Hematopoietic multipotent progenitor cell treated with erythropoietin and hydrocortisone succinate and interleukin-3 and kit ligand, for 8 days (in vitro differentiated cells): ENCODE data around the gene ZBTB7A.

Experiments
- DNase-seq: peaks from one replicate; pipeline ENCODE4 v3.0.0-alpha.2; 2015

Gene ZBTB7A

DNA sequence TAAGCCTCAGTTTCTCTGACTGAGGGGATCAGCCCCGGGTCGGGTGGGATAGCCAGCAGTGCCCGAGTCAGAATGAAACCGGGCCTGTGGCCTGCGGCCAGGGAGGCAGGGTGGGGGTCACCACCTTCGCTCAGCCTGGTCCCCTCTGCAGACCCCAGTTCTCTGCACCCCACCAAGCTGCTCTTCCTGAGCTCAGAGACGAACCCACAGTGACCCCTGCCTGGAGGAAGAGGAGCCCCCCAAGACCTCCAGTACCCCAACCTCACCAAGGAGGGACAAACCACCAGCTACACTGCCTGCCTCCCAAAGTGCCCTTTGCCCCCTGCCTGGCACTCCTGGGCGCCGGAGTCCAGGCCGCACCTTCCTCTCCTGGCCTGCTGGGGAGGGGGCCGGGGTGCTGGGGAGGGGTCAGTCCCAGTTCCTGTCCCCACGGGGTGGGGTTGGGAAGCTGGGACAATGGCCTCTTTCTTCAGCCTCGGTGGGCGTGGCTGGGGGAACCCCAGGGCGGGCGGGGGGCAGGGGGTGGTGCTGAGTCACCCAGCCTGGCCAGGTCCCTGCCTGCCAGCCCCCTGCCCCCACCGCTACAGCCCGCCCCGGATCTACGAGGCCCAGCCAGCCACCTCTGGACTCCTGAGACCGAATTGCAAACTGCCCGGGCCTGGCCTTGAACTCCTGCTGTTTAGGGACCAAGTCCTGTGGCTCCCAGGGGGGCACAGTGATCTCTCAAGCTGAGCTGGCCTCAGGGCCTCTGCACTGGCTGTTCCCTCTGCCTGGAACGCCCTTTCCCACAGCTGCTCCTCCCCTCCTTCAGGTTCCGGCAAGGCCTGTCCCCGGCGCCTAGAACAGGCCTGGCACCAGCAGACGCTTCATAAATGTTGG lies 14.3 kb downstream of the ZBTB7A start:
- no peak for DNase-seq

DNA sequence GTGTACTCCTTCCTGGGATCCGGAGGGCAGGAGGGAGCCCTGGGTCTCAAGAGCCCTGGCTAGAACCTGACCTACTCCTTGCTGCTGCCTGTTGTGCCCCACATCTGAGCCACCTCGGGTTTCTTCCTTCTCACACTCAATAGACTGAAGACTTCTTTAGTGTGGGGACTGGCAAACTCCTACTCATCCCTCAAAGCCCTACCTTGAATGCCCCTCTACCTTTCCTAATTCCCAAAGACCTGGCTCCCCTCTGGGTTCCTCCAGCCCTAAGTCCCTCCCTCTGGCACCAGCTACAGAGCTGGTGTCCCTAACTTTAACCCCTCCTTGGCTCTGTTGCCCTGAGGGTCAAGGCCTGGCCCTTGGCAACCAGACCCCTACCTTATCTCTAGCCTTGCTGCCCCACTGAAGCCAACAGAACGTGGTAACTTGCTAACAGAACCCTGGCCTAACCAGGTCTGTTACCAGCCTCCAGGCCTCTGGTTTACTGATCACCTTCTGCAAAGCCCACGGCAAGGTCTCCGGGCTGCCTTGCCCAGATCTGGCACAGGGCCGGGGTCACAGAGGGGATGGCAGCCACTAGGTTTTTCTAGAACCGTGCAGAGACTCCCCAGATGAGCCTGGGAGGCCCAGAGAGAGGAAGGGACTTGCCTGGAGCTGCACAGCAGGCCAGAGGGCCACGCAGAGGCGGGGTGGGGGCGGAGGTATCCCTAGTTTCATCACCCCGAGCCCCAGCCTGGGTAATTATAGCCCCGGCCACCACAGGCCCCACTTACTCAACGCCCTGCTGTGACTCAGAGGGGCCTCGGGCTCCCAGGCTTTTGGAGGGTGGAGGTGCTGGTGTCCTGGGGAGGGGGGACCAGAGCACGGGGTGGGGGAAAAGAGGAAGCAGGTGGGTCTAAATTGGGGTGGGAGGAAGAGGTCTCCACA lies 15.3 kb downstream of the ZBTB7A start:
- no peak for DNase-seq

DNA sequence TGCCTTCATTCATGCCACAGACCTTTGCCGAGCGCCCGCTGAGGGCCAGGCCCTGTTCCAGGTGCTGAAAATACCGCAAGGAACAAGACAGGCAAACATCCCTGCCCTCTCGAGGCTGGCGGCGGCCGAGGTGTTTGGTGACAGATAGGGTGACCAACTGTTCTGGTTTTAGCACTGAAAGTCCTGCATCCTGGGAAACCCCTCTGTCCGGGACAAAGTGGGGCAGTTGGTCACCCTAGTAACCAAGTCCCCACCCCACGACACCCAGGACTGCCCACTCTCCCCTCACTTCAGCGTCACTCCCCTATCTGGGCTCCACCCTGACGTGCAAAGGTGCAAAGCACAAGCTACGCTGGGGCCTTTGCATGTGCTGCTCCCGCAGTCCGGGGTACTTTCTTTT lies 17.3 kb downstream of the ZBTB7A start:
- DNase-seq, result no peak

DNA sequence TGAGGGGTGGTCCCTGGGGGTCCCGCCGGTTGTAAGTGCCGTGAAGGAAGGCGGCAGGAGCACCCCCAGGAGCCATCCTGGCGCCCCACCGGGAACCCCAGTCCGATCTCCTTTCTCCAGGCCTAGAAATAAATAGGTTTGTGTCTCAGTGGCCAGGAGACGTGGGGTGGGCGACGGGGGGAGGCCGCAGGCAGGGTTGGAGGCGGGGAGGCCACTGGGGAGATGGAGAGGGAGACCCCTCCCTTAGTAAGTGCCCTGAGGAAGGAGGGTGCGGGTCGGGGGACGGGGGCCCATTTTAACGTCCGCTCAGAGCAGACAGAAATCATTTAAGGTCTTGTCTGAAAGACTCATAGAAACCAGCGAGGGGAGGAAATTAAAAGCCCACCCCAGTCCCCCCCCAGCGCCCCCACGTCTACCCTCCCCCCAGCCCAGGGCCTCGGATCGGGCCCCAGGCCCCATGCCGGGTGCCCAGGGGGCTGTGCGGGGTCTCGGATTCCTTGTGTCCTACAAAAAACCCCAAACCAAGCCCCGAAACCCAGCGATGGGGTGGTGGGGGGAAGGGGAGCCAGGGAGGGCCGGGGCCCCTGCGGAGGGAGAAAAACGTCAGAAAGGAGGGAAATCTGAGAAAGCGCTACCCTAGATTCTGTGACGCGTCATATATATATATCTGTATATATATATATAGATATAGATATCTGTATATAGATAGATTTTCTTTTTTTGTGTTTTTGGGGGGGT lies 19.6 kb downstream of the ZBTB7A start:
- no peak for DNase-seq

DNA sequence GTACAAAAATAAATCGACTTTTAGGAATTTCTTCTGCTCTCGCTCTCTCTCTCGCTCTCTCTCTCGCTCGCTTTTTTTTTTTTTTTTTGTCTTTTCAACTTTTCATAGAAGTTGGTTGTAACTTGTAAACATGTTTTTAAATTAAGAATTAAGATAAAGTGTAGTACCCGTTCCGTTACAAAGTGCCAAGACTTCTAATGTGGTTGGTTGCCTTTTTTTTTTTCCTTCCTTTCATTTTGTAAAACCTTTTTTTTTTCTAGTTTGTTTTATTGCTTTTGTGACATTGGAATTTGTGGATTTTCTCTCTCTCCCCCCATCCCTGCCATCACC lies 20.4 kb downstream of the ZBTB7A start:
- DNase-seq, result no peak

DNA sequence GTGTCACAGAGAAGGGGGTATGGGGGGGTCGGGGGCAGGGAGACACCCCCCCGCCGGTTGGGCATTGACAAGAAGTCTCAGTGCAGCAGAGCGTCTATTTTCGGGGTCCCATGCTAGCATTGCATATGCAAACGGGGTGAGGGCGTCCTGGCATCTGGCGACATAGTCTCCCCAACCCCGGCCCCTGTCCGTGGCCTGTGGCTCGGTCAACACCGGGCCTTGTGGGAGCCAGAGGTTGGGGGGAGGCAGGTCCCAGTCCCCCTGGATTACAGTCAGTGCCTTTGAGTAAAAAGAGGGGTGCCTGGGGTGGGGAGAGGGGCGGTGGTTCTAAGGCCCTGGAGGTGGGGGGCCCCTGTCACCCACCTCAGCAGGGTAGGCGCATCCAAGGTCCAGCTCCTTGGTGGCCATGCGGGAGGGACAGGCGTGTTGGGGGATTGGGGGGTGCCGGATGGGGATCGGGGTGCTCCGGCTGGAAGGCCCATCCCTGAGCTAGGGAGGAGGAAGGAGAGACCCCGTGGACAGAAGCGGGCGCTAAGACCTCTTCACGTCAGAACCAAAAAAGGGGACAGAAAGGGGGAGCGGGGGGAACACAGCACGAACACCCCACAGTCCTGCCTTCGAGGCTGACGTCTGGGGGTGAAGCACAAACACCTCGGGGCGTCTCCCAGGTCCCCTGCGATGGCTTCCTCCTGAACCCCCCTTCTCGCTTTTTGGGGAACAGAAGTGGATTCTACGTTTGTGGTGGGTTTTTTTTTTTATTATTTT lies 20.9 kb downstream of the ZBTB7A start:
- DNase-seq, result no peak

DNA sequence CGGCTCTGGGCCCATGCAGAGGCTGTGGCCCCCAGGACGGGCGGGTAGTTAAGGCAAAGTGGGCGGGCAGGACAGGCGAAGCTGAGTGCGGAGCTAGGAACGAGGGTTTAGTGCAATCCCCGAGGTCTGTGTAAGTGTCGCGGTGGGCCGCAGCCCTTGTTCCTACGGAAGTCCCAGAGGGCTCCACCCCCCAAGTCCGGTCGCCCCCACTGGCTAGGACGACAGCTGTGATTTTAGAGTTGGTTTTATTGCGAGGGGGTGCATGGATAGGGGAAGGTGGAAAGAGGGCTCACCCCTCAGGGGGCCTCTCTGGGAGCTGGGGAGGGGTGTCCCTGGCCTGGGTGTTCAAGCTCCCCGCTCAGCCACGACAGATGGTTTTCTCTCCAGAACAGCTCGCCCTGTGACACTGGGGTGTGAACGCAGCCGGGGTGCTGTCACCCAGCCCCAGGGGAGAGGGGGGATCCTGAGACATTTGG lies 21.7 kb downstream of the ZBTB7A start:
- no peak for DNase-seq

DNA sequence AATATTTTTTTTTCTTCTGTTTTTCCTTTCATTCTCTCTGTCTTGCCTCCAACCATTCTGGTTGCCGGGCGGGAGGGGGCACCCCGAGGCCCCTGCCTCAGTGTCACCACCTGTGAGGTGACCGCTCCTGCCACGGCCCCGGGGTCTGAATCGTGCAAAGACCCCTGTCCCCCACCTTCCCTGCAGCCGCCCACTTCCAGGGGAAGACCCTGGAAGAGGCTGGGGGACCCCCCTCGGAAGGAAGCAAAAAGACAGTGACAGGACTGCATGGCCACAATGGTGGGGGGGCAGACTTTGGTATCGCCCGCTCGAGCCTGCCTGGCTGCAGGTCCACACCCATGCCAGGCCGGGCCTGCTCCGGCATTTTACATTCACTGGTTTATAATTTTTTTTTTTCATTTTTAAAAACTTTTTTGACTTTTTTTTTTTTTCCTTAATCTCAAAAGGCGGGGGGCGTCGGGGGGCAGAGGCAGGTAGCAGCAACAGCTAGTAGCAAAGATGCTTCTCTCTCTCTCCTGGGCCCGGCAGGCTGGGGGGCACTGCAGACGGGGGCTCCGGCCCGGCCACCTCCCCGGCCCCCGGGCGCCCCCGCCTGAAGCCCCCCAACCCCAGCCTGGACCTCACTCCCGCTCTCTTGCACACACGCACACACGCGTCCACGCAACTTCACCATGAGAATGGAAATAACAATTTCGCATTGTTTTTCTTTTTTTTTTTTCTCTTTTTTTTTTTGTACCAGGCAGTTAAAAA lies 22.6 kb downstream of the ZBTB7A start:
- no peak for DNase-seq

DNA sequence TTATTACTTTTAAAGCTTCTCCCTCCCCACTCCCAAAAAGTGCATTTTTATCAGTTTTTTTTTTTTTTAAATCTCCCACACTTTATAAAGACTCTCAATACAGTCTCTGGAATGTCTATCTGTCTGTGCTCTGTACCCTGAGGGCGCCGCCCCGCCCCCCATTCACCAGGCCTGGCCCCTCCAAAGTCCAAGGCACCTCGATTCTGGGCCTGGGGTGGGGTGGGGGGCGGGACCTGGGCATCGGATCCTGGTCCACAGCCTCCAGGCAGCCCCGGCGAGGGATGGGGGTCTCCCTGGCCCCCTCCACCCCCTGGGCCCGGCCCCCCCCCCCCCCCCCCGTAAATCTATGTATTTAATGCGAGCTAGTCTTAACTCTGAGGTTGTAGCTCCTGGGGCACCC lies 23.3 kb downstream of the ZBTB7A start:
- no peak for DNase-seq

DNA sequence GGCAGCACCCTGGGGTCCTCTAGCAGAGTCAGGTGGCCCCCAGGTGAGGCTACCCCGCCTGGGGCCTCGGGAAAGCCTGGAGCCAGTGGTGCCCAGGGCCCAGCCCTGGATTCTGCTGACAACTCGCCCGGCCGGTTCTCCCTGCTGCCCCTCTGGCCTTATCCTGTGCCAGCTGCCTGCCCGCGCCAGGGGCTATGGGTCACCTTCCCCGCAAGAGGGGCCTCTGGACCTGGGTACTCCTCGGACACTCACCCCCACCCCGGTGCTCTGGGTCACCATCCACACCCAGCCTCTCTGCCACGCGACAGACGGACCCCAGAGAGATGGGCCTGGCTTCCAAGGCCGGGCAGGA lies 24.0 kb downstream of the ZBTB7A start:
- DNase-seq, result no peak

DNA sequence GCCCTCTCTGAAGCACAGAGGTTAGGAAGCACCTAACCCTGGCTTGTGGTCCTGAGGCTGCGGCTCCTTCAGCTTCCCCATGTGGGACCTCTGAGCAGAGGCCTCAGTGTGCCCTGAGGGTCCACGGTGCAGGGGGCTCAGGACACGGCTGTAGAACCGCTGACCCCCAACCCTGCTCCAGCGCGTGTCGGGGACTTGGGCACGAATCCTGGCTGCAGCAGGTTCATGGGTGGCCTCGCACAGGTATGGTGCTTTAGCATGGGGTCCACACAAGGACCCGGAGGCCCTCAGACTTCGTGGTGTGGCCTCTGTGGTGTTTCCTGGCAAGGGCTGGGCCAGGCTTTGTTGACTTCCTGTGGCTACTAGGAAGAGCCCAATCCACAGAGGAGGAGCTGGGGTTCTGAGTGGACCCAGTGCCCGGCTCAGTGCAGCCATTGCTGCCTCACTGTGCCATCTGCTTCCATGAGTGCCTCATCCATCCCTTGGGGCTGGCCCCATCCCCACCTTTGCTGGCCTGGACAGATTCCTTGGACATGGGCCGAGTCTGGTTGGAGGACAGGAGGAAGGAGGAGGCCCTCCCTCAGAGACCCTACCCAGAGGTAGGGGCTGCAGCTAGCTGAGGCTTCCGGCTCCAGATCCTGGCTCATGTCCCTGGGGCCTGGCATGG lies 24.5 kb downstream of the ZBTB7A start:
- DNase-seq, result no peak

DNA sequence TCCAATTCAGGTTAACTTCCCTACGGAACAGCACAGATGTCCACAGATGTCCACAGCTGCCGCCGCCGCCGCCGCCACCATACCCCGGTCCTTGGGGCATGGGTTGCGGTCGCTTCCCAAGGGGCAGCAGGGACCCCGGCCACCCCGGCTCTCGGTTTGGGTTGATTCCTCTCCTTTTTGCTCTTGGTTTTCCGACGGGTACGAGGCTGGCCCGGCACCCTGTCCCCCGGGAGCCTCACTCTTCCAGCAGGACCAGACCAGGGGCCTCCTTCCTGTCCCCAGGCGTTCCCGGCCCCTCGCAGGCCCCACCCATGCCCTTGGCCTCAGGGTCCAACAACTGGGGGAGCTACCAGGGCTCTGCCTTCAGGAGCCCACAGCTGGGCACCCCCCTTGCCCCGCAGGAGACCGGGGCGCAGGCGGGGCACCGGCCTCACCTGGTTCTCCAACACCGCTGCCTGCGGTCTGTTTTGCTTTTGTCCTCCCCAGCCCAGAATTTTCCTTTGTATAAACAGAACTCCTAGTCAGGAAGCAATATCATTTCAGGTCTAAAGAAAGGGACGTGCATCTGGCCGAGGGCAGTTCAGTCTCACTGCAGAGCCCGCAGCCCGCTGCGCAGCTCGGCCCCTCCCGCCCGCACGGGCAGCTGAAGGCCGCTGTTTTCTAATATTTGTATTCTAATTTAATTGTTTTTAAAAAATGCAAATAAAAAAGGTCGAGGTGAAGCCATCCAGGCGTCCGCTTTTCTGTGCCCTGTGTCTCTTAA lies 27.9 kb downstream of the ZBTB7A start:
- DNase-seq, result no peak

DNA sequence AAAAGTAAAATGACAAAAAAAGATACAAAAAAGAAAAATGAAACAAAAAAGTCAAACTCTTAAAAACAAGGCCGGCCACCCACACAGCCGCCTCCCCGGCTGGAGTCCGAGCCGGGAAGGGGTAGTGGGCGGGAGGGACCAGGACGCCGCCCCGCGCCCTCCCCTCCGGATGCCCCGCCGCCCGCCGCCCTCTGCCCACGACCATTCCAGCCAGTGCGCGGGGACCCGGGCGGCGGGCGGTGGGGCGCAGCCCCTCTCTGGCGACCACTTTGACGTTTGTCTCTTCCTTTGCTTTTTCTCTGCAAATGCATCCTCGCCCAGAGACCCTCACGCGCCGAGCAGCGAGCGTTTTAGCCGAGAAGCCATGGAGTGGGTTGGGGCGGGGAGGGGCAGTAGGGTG lies 28.6 kb downstream of the ZBTB7A start:
- no peak for DNase-seq

DNA sequence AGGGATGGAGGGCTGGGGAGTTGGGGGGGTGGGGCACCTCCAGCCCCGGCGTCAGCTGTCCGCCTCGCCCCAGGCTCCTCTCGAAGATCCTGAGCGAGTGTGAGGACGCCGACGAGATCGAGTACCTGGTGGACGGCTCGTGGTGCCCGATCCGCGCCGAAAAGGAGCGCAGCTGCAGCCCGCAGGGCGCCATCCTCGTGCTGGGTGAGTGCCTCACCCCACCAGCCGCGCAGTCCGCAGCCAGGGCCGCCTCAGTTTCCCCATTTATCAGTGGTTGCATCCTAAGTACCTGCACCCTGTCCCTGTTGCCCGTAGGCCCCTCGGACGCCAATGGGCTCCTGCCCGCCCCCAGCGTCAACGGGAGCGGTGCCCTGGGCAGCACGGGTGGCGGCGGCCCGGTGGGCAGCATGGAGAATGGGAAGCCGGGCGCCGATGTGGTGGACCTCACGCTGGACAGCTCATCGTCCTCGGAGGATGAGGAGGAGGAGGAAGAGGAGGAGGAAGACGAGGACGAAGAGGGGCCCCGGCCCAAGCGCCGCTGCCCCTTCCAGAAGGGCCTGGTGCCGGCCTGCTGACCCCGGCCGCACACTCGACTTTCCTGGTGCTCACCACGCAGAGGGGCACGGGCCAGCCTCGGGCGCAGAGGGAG lies 29.3 kb downstream of the ZBTB7A start:
- DNase-seq, result no peak

DNA sequence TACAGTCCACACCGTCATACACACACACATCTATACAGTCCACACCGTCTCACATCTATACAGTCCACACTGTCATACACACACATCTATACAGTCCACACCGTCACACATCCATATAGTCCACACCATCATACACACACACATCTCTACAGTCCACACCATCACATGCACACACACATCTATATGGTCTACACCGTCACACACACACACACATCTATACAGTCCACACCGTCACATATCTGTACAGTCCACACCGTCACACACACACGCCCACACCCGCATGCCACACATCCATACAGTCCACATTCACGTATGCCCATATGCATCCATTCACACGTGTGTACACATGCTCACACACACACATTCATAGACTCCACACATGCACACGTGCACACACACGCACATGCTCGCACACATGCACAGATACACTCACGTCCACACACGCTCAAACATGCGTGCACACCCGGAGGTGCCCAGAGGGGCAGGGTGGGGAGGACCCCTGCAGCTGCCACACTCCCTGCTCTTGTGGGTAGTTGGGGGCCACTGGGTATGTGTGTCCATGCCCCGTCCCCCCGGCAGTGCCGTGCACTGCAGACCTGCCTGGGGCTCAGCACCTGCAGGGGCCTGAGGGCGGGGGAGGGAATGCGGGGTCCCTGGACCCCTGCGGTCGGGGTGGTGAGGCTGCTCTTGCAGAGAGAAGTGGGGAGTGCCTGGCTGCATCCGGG lies 30.0 kb downstream of the ZBTB7A start:
- DNase-seq, result no peak

DNA sequence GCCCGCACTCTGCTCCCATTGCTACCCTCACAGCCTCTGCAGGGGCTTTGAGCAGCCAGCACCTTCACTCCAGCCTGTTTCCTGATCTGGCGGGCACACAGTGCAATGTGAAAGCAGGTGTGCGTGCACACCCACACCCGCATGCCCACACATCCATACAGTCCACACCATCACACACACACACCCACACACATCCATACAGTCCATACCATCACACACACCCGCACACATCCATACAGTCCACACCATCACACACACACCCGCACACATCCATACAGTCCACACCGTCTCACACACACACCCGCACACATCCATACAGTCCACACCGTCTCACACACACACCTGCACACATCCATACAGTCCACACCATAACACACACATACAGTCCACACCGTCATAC lies 31.1 kb downstream of the ZBTB7A start:
- no peak for DNase-seq

DNA sequence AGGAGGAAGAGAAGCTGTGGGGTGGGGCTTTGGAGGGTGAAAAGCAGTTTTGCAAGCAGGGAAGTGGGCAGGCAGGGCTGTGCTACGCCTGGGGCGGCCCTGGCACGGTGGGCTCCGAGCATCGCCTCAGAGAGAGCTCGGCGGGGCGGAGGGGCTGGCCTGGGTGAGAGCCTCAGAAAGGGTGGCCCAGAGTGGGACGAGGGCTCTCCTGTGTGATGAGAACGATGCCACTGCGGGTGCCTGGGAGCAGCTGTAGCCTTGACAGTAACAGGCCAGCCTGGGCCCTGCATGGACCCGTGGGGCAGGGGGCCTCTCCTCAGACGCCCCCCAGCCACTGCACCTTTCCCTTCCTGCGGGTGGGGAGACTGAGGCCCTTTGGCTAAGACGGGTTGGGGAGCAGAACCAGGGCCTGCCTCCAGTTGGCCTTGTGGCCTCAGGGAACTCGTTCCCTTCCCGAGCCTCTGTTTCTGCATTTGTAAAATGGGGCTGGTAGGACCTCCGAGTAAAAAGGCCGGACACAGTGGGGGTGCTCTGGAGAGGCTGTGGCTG lies 31.6 kb downstream of the ZBTB7A start:
- DNase-seq, result no peak

DNA sequence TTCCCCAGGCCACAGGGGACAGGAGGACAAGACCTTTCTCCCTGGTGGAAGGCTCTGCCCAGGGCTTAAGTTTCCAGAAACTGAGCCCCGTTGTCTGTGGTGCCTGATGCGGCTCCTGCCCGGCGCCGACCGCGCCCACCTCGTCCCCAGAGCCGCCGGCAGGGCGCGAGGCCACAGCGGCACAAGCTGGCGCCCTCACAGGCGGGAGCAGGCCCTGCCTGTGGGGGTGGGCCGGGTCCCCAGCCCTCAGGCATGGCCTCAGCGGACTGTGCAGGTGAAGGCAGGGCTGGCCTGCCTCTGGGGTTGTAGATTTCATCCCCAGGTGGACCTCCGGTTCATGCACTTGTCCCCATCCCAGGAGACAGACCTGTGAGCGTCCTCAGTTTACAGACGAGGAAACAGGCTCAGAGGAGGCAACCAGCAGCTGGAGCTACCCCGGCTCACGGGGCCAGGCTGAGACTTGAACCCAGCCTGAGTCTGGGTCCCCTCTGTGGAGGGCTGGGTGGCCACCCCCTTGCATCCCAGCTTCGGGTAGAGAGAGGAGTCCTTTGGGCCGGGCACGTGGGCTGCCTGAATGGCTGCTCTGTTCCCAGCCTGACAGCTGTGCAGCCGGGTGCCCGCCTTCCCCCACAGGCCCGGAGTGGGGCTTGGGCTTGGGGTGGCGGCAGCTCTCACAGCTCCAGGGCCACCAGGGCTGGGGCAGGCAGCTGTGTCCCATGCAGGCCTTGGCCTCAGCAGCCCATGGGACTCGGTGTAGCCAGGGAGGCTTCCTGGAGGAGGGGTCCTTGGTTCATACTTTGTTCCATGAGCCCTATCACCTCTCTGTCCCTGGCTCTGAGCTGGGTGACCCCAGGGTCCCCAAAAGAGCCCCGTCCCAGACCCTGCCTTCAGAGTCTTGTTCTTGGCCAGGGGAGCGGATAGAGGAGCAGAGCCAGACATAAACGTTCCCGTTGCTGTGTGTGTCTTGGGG lies 32.4 kb downstream of the ZBTB7A start:
- no peak for DNase-seq
